ENCODE results near the gene CNPY4.

Gene CNPY4

GRCh38 chr7:100170101-100170897 lies 50.9 kb downstream of the CNPY4 start:
- H3K9ac ChIP-seq (ENCODE audit: low read depth, low read length, poor library complexity, severe bottlenecking), result no peak overlapping the region

GRCh38 chr7:100171087-100171681 lies 51.8 kb downstream of the CNPY4 start:
- Histone ChIP-seq H3K9ac (ENCODE audit: low read depth, low read length, poor library complexity, severe bottlenecking) (no peak overlapping the region), H3K27me3 (ENCODE audit: insufficient read depth, low read length, poor library complexity, severe bottlenecking) (no peaks in the 10 kb centered on the region), H3K4me1 (ENCODE audit: insufficient read depth, low read length, poor library complexity, severe bottlenecking) (peaks cover 15% of the 10 kb centered on the region), H3K9me3 (ENCODE audit: insufficient read depth, low read depth, low read length) (no peaks in the 10 kb centered on the region), H2AFZ (ENCODE audit: low read length) (no peak overlapping the region), H3K79me2 (ENCODE audit: insufficient read depth, low read length) (peaks cover 15% of the 10 kb centered on the region; the same call in 1 of the 2 replicates), H3K36me3 (ENCODE audit: insufficient read depth, low read length) (no peaks in the 10 kb centered on the region), H3K9me2 (replicated peaks; ENCODE audit: low read depth, low read length) (no peaks in the 10 kb centered on the region), H3F3A (ENCODE audit: low read depth) (no peaks in the 10 kb centered on the region), H4K20me1 (ENCODE audit: insufficient read depth, low read length, poor library complexity, severe bottlenecking) (peaks cover 4% of the 10 kb centered on the region), H3K4me2 (ENCODE audit: low read depth, low read length, poor library complexity, severe bottlenecking) (no peak overlapping the region), H3K4me3 (ENCODE audit: low read length, poor library complexity, severe bottlenecking) (no peak overlapping the region)
- no peak for TF ChIP-seq CTCF (conservative IDR thresholded peaks at IDR 0.05; ENCODE audit: low read length)
- no peak for TF ChIP-seq EZH2phosphoT487 (IDR thresholded peaks at IDR 0.05; ENCODE audit: borderline replicate concordance)

More at GRCh38 chr7:100170101-100170897, 50.9 kb downstream of the CNPY4 start:
- no peaks in the 10 kb centered on the region for H3K27me3 ChIP-seq (ENCODE audit: insufficient read depth, low read length, poor library complexity, severe bottlenecking)
- H3K36me3 ChIP-seq (ENCODE audit: insufficient read depth, low read length), result no peaks in the 10 kb centered on the region
- H3K79me2 ChIP-seq (ENCODE audit: insufficient read depth, low read length), result peaks cover 8% of the 10 kb centered on the region; the same call in 1 of the 2 replicates
- H3F3A ChIP-seq (ENCODE audit: low read depth), result no peaks in the 10 kb centered on the region
- H3K4me3 ChIP-seq (ENCODE audit: low read length, poor library complexity, severe bottlenecking), result no peak overlapping the region
- no peak for TF ChIP-seq EZH2phosphoT487 (IDR thresholded peaks at IDR 0.05; ENCODE audit: borderline replicate concordance)
- no peak for TF ChIP-seq CTCF (conservative IDR thresholded peaks at IDR 0.05; ENCODE audit: low read length)
- H3K4me2 ChIP-seq (ENCODE audit: low read depth, low read length, poor library complexity, severe bottlenecking), result no peak overlapping the region
- H3K4me1 ChIP-seq (ENCODE audit: insufficient read depth, low read length, poor library complexity, severe bottlenecking), result peaks cover 8% of the 10 kb centered on the region
- H3K9me2 ChIP-seq (replicated peaks; ENCODE audit: low read depth, low read length), result no peaks in the 10 kb centered on the region
- H3K9me3 ChIP-seq (ENCODE audit: insufficient read depth, low read depth, low read length), result no peaks in the 10 kb centered on the region
- H2AFZ ChIP-seq (ENCODE audit: low read length), result no peak overlapping the region
- H4K20me1 ChIP-seq (ENCODE audit: insufficient read depth, low read length, poor library complexity, severe bottlenecking), result no peaks in the 10 kb centered on the region

- Histone ChIP-seq H3K9me3 (ENCODE audit: insufficient read depth, low read depth, low read length) (no peaks in the 10 kb centered on the region), H3K4me3 (ENCODE audit: low read length, poor library complexity, severe bottlenecking) (no peak overlapping the region), H3K4me1 (ENCODE audit: insufficient read depth, low read length, poor library complexity, severe bottlenecking) (peaks cover 20% of the 10 kb centered on the region), H3K9me2 (replicated peaks; ENCODE audit: low read depth, low read length) (no peaks in the 10 kb centered on the region), H4K20me1 (ENCODE audit: insufficient read depth, low read length, poor library complexity, severe bottlenecking) (peaks cover 4% of the 10 kb centered on the region), H3K4me2 (ENCODE audit: low read depth, low read length, poor library complexity, severe bottlenecking) (no peak overlapping the region), H3K27me3 (ENCODE audit: insufficient read depth, low read length, poor library complexity, severe bottlenecking) (no peaks in the 10 kb centered on the region), H2AFZ (ENCODE audit: low read length) (no peak overlapping the region), H3K36me3 (ENCODE audit: insufficient read depth, low read length) (no peaks in the 10 kb centered on the region), H3K79me2 (ENCODE audit: insufficient read depth, low read length) (peaks cover 22% of the 10 kb centered on the region), H3K9ac (ENCODE audit: low read depth, low read length, poor library complexity, severe bottlenecking) (no peak overlapping the region), H3F3A (ENCODE audit: low read depth) (no peaks in the 10 kb centered on the region)
- TF ChIP-seq EZH2phosphoT487 (IDR thresholded peaks at IDR 0.05; ENCODE audit: borderline replicate concordance) (no peak), CTCF (conservative IDR thresholded peaks at IDR 0.05; ENCODE audit: low read length) (no peak)
Observed at GRCh38 chr7:100171840-100172239, 52.4 kb downstream of the CNPY4 start.

Measured in Loucy (cell line).